DND-41 (cell line): Measurements from ENCODE around the gene DNPH1.

Source experiments
- ATAC-seq: fragments of 200-7000 bp; cut with Tn5 transposase; 3 replicates; pipeline ENCODE4 v1.9.1; 2021; ENCODE audit warnings: low read depth; ENCODE audit not compliant: insufficient read depth
- DNase-seq: peaks from one replicate; pipeline ENCODE4 v3.0.0-alpha.2; 2020
- H2AFZ ChIP-seq: 2 replicates; pipeline ENCODE4 v1.6.0; 2012; ENCODE audit warnings: low read depth, low read length
- H3K27ac ChIP-seq: 2 replicates; pipeline ENCODE4 v1.5.1; 2012; ENCODE audit warnings: low read length, inconsistent platforms
- H3K27me3 ChIP-seq: fragments of 200-600 bp; sonication (generic); 2 replicates; pipeline ENCODE4 v1.6.0; 2012; ENCODE audit warnings: low read length, mild to moderate bottlenecking, inconsistent platforms; ENCODE audit not compliant: insufficient read depth, poor library complexity
- H3K36me3 ChIP-seq: 2 replicates; pipeline ENCODE4 v1.5.1; 2012; ENCODE audit warnings: low read length, inconsistent platforms; ENCODE audit not compliant: insufficient read depth
- H3K4me1 ChIP-seq: 2 replicates; pipeline ENCODE4 v1.5.1; 2012; ENCODE audit warnings: mild to moderate bottlenecking, low read length; ENCODE audit not compliant: insufficient read depth
- H3K4me2 ChIP-seq: 2 replicates; pipeline ENCODE4 v1.6.0; 2012; ENCODE audit warnings: mild to moderate bottlenecking, moderate library complexity, low read length, inconsistent platforms; ENCODE audit not compliant: insufficient read depth
- H3K4me3 ChIP-seq, 2 experiments: fragments of 200-600 bp in 1 of 2; shearing (Covaris generic) in 1 of 2; 2 replicates each; pipeline ENCODE4 v1.5.1; 2012 to 2016; ENCODE audit warnings: inconsistent platforms in 2 of 2, low read length in 2 of 2, mild to moderate bottlenecking in 2 of 2, low read depth in 1 of 2, moderate library complexity in 1 of 2
- H3K79me2 ChIP-seq: 2 replicates; pipeline ENCODE4 v1.6.0; 2012; ENCODE audit warnings: low read length, inconsistent platforms; ENCODE audit not compliant: insufficient read depth
- H3K9ac ChIP-seq: 2 replicates; pipeline ENCODE4 v1.6.0; 2012; ENCODE audit warnings: low read depth, mild to moderate bottlenecking, inconsistent platforms, low read length, moderate library complexity
- H3K9me3 ChIP-seq: 2 replicates; pipeline ENCODE4 v1.5.1; 2012; ENCODE audit warnings: low read length, moderate library complexity, mild to moderate bottlenecking, inconsistent platforms; ENCODE audit not compliant: insufficient read depth, severe bottlenecking
- H4K20me1 ChIP-seq: 2 replicates; pipeline ENCODE4 v1.6.0; 2012; ENCODE audit warnings: low read length; ENCODE audit not compliant: insufficient read depth
- CTCF ChIP-seq: IDR thresholded peaks from 2 replicates; pipeline ENCODE4 v1.5.1; 2012; ENCODE audit warnings: borderline replicate concordance, low read length, moderate library complexity, mild to moderate bottlenecking; ENCODE audit not compliant: poor library complexity, severe bottlenecking; ENCODE audit errors: extremely low read depth
- EZH2 ChIP-seq: IDR thresholded peaks from 3 replicates; pipeline ENCODE4 v1.6.1; 2012; ENCODE audit warnings: borderline replicate concordance, low read depth, mild to moderate bottlenecking, moderate library complexity, low read length, inconsistent platforms; ENCODE audit not compliant: severe bottlenecking

Gene DNPH1

GRCh38 chr6:43274916-43275597 lies 45.8 kb upstream of the DNPH1 start:
- H3K4me1 ChIP-seq, result peaks cover 2% of the 10 kb centered on the region
- no peak overlapping the region for H3K4me2 ChIP-seq
- no peaks in the 10 kb centered on the region for H3K36me3 ChIP-seq
- TF ChIP-seq EZH2, result no peak
- no peak for TF ChIP-seq CTCF
- H4K20me1 ChIP-seq, result no peaks in the 10 kb centered on the region
- no peaks in the 10 kb centered on the region for H3K79me2 ChIP-seq
- no peak overlapping the region for H3K4me3 ChIP-seq
- no peaks in the 10 kb centered on the region for H3K9me3 ChIP-seq
- DNase-seq (no peak), ATAC-seq (no peak)
- H3K27me3 ChIP-seq, result peaks cover 11% of the 10 kb centered on the region
- no peak overlapping the region for H3K27ac ChIP-seq
- no peak overlapping the region for H3K9ac ChIP-seq
- no peak overlapping the region for H2AFZ ChIP-seq

GRCh38 chr6:43274127-43274915 lies 45.0 kb upstream of the DNPH1 start:
- H3K27me3 ChIP-seq, result peaks cover 18% of the 10 kb centered on the region
- H3K36me3 ChIP-seq, result no peaks in the 10 kb centered on the region
- ATAC-seq, result no peak
- no peak overlapping the region for H3K4me3 ChIP-seq
- TF ChIP-seq CTCF (no peak), EZH2 (no peak)
- H3K4me2 ChIP-seq, result no peak overlapping the region
- H3K4me1 ChIP-seq, result peaks cover 9% of the 10 kb centered on the region
- H3K79me2 ChIP-seq, result no peaks in the 10 kb centered on the region
- H3K27ac ChIP-seq, result no peak overlapping the region
- no peak overlapping the region for H3K9ac ChIP-seq
- DNase-seq, result no peak
- no peaks in the 10 kb centered on the region for H4K20me1 ChIP-seq
- H3K9me3 ChIP-seq, result no peaks in the 10 kb centered on the region
- no peak overlapping the region for H2AFZ ChIP-seq

GRCh38 chr6:43273707-43274106 lies 44.4 kb upstream of the DNPH1 start:
- Histone ChIP-seq H3K27ac (no peak overlapping the region), H3K4me3 (no peak overlapping the region), H3K27me3 (peaks cover 24% of the 10 kb centered on the region), H3K4me2 (no peak overlapping the region), H3K4me1 (peaks cover 14% of the 10 kb centered on the region), H3K79me2 (no peaks in the 10 kb centered on the region), H4K20me1 (peaks cover 4% of the 10 kb centered on the region; the same call in 1 of the 2 replicates), H3K36me3 (no peaks in the 10 kb centered on the region), H3K9me3 (no peaks in the 10 kb centered on the region), H3K9ac (no peak overlapping the region), H2AFZ (no peak overlapping the region)
- DNase-seq, result no peak
- no peak for TF ChIP-seq EZH2
- TF ChIP-seq CTCF, result no peak
- ATAC-seq, result no peak
